Stimulated activated CD4-positive, alpha-beta T cell treated with anti-CD3 and anti-CD28 coated beads, Interleukin-15, amount 100 ng/mL, for 1 hour (primary cell): ENCODE data around the gene POLR1C.
A peak's percentile ranks its signal among the peaks of the same experiment; 100 is the strongest.
"Not testable (repeated sequence)": the region's sequence is repeated elsewhere in the genome, so short reads cannot be mapped to it uniquely, and the experiment has no call there.

Experiments used
- DNase-seq, 2 donors: peaks; one replicate each; pipeline ENCODE4 v3.0.0-alpha.2; 2020; ENCODE audit warnings: low read depth in 1 of 2, low spot score in 1 of 2

POLR1C gene

DNA sequence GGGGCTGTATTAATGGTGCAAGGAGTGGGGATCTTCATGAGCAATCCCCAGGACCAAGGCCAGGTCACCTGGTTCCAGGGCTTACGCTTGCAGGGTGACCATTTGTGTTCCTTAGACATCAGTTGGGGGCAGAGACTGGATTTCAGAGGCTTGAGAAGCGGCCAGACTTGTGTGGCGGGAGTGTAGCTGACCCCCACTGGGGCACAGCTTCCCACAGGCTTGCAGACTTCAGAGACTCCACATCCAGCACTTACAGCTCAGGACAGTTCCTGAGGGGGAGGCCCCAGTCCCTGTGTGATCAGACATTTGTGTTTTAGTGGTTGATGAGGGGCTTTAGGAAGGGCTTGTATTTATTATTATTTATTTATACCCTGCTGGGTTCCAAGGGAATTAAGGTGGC, 24.2 kb upstream of the POLR1C start:
- DNase-seq: no peak

DNA sequence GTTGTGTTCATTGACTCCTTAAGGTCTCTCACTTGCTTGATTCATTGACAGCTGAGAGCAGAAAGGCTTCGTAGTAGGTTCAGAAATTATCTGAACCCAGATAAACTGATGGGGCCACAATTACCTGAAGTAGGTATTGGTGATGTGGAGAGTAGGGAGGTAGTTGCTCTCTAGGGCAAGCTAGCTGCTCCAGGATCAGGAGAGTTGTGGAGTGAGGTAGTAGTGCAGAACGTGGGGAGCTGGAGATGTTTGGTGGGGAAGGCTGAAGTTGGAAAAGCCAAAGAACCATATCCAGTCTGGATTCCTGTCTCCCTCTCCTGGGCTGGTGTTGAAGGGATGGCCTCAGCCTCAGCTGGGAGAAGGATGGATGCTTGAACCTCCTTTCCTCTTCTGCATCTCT, 23.7 kb upstream of the POLR1C start:
- no peak for DNase-seq

GRCh38 chr6:43493833-43494232, 23.1 kb upstream of the POLR1C start:
- no peak for DNase-seq

- DNase-seq: no peak
Measured at GRCh38 chr6:43494321-43494720, 22.6 kb upstream of the POLR1C start.

DNA sequence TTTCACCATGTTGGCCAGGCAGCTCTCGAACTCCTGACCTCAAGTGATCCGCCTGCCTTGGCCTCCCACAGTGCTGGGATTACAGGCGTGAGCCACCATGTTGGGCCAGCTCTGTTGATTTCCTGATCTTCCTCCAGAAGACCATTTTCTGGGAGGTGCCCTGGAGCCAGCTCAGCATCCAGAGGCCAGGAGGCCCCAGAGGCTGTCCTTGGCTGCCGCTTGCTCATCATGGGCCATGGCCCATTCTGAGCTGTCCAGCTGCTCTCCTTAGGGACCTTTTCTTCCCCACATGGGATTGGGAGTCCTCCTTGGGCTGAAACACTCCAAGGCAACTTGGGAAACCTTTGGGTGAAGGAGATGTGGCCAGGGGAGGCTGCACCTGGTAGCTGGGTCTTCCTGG, 22.1 kb upstream of the POLR1C start:
- DNase-seq: no peak

GRCh38 chr6:43495409-43495941, 21.4 kb upstream of the POLR1C start:
- no peak for DNase-seq

DNA sequence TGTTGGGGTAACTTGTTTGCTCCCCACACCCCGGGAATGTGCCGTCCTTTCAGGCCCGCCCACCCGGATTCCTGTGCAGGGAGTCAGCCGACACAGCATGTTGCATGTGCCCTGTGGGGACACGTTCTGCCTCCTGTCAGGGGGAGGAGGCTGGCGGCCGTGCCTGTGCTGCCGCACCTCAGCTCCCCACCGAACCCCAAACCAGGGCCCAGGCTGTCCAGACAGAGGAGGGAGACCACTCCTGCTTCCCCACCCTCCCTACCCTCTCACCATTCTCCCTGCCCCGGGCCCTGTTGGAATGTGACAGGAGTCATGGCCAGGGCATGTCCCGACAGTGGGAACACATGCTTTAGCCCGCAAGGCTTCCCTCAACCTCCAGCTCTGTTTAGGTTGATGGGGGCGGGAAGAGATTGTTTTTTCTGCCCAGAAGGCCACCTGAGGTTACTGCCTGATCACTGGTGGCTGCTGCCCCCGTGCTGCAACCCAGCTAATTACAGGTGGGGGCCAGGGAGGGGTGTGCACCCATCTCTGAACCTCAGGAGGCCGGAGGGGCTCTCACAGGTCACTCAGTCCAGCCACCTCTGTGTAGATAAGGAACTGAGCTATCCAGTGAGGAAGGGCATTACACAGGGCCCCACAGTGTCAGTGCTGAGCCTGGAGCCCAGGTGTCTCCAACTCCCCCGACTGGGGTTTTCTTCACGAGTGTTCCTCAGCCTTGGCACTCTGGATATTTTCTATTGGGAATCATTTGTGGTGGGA, 20.3 kb upstream of the POLR1C start:
- DNase-seq: no peak

GRCh38 chr6:43497129-43497396, 19.8 kb upstream of the POLR1C start:
- no peak for DNase-seq

DNA sequence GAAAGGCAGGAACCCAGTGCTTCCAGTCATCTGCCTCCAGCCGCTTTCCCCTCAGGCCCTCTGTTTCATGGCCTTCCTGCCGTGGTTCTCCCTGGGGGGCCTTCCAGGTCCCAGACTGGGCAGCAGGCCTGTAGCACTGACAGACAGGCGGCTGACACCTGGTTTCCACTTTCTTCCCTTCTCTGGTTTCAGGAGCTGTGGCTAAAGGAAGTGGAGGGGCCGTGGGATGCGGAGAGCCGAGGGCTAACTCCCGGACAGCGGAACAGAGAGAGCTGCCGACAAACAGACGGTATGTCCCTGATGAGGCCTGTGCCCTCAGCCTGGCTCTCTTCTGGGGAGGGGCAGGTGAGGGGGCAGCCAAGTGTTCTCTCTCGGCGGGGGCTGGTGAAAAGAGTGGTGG, 19.2 kb upstream of the POLR1C start:
- no peak for DNase-seq

DNA sequence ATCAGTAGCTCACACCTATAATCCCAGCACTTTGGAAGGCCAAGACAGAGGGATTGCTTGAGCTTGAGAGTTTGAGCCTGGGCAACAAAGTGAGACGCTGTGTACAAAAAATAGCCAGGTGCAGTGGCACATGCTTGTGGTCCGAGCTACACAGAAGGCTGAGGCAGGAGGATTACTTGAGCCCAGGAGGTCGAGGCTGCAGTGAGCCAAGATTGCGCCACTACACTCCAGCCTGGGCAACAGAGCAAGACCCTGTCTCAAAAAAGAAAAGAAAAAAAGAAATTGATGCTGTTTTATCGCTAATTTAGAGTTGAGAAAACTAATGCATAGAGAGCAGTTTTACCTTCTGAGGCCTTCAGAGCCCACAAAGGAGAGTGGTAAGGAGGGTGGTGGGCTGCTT, 18.6 kb upstream of the POLR1C start:
- not testable (repeated sequence) for DNase-seq

GRCh38 chr6:43499028-43499815, 17.7 kb upstream of the POLR1C start:
- no peak for DNase-seq

- no peak for DNase-seq
Measured at GRCh38 chr6:43500921-43501320, 16.0 kb upstream of the POLR1C start.

GRCh38 chr6:43502666-43503065, 14.2 kb upstream of the POLR1C start:
- no peak for DNase-seq

DNA sequence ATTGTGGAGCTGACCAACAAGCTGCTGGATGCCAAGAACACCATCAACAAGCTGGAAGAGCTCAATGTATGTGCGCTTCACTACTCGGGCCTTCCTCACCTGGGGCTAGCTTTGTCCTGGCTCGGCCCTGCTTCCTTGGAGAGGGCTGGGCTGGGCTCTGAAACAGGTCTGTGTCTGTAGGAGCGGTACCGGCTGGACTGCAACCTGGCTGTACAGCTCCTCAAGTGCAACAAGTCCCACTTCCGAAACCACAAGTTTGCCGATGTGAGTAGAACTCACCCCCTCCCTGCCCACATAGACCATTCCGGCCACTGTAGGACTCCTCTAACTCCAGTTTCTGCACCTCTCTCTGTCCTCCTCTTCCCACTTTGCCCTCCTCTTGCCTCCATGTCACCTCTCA, 13.4 kb upstream of the POLR1C start:
- DNase-seq: no peak

DNA sequence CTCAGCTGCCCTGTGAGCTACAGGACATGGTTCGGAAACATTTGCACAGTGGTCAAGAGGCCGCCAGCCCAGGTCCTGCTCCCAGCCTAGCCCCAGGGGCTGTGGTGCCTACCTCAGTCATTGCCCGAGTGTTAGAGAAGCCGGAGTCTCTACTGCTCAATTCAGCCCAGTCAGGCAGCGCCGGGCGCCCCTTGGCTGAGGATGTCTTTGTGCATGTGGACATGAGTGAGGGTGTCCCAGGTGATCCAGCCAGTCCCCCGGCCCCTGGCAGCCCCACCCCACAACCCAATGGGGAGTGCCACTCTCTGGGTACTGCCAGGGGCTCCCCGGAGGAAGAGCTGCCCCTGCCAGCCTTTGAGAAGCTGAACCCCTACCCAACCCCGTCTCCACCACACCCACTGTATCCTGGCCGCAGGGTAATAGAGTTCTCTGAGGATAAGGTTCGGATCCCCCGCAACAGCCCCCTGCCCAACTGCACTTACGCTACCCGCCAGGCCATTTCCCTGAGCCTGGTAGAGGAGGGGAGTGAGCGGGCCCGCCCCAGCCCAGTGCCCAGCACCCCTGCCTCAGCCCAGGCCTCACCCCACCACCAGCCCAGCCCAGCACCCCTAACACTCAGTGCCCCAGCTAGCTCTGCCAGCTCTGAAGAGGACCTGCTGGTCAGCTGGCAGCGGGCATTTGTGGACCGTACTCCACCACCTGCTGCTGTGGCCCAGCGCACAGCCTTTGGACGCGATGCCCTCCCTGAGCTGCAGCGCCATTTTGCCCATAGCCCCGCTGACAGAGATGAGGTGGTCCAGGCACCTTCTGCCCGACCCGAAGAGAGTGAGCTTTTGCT, 11.9 kb upstream of the POLR1C start:
- no peak for DNase-seq

DNA sequence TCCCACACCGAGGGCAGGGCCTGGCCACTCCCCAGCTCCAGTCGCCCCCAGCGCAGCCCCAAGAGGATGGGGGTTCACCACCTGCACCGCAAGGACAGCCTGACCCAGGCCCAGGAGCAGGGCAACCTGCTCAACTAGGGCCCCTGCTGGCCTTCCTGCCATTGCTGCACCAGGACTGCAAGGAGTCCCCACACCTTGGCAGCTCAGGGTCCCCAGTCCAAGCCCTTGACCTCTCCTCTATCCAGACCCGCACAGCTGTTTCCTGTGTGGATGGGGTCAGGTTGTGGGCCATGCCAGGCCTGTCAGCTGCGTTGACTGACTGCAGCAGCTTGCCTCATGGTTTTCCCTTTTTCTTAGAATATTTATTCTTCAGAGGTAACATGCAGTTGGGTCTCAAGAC, 11.2 kb upstream of the POLR1C start:
- no peak for DNase-seq

GRCh38 chr6:43506171-43506570, 10.7 kb upstream of the POLR1C start:
- DNase-seq: no peak

DNA sequence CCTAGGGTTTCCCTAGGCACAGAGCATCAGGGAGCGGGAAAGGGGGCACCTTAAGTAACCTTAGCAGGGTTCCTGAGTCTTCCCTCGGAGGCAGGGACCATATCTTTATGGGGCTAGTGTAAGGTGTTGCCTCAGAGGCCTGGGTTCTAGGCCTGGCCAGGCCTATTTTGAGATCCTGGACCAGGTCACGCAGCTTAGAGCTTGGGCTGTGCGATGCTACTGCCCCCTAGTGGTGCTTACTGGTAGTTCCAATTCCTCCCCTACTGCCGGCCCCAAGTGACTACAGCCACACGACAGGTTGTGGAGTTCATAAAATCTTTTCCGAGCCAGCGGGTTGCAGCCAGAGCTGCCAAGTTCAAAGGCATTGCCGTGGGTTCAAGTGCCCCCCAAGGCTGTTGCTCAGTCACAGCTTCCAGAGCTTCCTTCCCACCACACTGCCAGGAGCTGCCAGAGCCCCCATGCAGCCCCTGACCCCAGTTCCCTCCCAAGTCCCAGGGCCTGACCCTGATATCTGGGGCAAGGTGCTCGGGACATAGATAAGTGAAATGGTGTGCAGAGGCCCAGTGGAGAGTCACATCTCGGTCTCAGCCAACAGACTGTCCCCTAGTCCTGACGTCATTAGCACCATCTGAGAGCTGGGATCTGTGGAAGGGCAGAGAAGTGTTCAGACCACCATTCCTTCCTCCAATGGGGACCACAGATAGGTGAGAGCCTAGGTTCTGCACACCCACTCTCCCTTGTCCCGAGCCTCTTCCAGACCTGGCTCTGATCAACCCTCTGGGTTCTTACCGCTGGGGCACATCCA, 10.0 kb upstream of the POLR1C start:
- peak; percentile 55 to 59 for DNase-seq

DNA sequence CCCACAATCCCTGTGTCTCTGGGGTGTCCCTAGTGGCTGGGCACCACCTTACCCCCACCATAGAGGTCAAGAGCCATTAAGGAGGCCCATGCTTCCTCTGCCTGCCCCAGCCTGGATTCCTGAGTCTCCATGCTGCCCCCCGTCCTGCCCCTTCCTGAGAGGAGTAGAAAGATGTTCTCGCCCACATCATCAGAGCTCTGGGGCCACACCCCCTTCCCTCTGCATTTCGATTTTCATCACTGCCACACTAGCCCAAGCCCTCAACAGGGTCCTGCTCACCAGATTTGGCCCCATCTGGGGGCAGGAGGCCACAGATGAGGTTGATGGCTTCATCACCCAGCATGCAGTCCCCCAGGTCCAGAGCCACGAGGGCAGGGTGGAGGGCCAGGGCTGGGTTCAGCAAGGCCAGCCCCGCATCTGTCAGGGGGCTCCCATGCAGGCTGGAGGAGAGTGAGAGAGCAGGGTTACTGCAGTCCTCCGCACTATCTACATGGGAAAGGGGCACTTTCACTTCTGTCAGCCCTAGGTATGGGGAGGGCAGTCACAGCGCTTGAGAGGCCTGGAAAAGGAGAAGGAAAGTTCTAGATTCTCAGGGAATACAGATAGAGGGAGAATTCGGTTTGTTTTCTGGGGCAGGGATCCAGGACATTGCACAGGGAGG, 8.3 kb upstream of the POLR1C start:
- DNase-seq: no peak
